B cell (primary cell): Measurements from ENCODE around the gene MAGEA9B. TPM values are rescaled to one million over a fixed set of nuclear protein-coding genes. Genes with fewer than 3 reads are reported as not detected.

Experiments
- ATAC-seq: fragments of 200-7000 bp; cut with Tn5 transposase; one replicate; pipeline ENCODE4 v1.10.0; 2021; ENCODE audit warnings: low read depth, mild to moderate bottlenecking, moderate number of reproducible peaks, moderate library complexity
- CTCF ChIA-PET: fragments of 350-600 bp; sonication (Branson Sonifier 250); formaldehyde crosslinking; loops from one replicate; lab custom pipeline; 2021; ENCODE audit warnings: antibody characterized with exemption, inconsistent platforms; lab: Charles Lee
- POLR2A ChIA-PET: fragments of 350-600 bp; sonication (Branson Sonifier 250); formaldehyde crosslinking; loops from one replicate; lab custom pipeline; 2021; ENCODE audit warnings: antibody characterized with exemption; lab: Charles Lee
- DNase-seq: peaks from one replicate; pipeline ENCODE4 v3.0.0; 2013
- H2AFZ ChIP-seq: 2 replicates; pipeline ENCODE4 v1.6.1; 2012; ENCODE audit warnings: mild to moderate bottlenecking, low read depth, low read length; ENCODE audit not compliant: insufficient read depth, poor library complexity, severe bottlenecking
- H3K27ac ChIP-seq, 2 donors: 1 replicate in 1 of 2; 2 replicates in 1 of 2; pipeline ENCODE4 v1.5.1; 2012 to 2013; ENCODE audit warnings: low read length in 2 of 2, mild to moderate bottlenecking in 2 of 2, moderate library complexity in 1 of 2
- H3K27me3 ChIP-seq, 4 experiments: fragments of 200-600 bp in 1 of 4; sonication (generic) in 1 of 4; replicated peaks in 1 of 4; 1 replicate in 2 of 4; 2 replicates in 2 of 4; pipeline versions ENCODE4 v1.6.1 to v1.7.0; 2013 to 2016; ENCODE audit warnings: low read length in 3 of 4, mild to moderate bottlenecking in 2 of 4, mixed read lengths in 1 of 4, moderate library complexity in 1 of 4; ENCODE audit not compliant: insufficient read depth in 4 of 4, control insufficient read depth in 3 of 4; ENCODE audit errors: control extremely low read depth in 1 of 4
- H3K36me3 ChIP-seq, 2 experiments: replicated peaks in 1 of 2; 1 replicate in 1 of 2; 2 replicates in 1 of 2; pipeline versions ENCODE4 v1.6.1 to v1.7.1; 2013; ENCODE audit warnings: low read length in 1 of 2; ENCODE audit not compliant: insufficient read depth in 2 of 2, control insufficient read depth in 1 of 2; ENCODE audit errors: control extremely low read depth in 1 of 2, extremely low read depth in 1 of 2
- H3K4me1 ChIP-seq, 2 donors: fragments of 200-600 bp in 1 of 2; sonication (generic) in 1 of 2; 1 replicate in 1 of 2; 2 replicates in 1 of 2; pipeline versions ENCODE4 v1.5.1 to v1.6.1; 2013 to 2017; ENCODE audit warnings: low read length in 2 of 2; ENCODE audit not compliant: control insufficient read depth in 2 of 2, insufficient read depth in 2 of 2
- H3K4me2 ChIP-seq: replicated peaks from 2 replicates; pipeline ENCODE3; 2012; ENCODE audit warnings: mild to moderate bottlenecking, low read depth, low read length; ENCODE audit not compliant: poor library complexity, severe bottlenecking
- H3K4me3 ChIP-seq, 5 experiments: fragments of 200-600 bp in 1 of 5; sonication (generic) in 1 of 5; 1 replicate in 3 of 5; 2 replicates in 2 of 5; pipeline versions ENCODE4 v1.5.1 to v1.7.0; 2011 to 2016; ENCODE audit warnings: low read length in 4 of 5, mild to moderate bottlenecking in 4 of 5, low read depth in 2 of 5, control low read depth in 1 of 5, moderate library complexity in 1 of 5; ENCODE audit not compliant: insufficient read depth in 1 of 5; ENCODE audit errors: control extremely low read depth in 1 of 5, extremely low read depth in 1 of 5
- H3K79me2 ChIP-seq: fragments of 200-600 bp; sonication (generic); one replicate; pipeline ENCODE4 v1.6.0; 2016; ENCODE audit warnings: low read length; ENCODE audit not compliant: control insufficient read depth, insufficient read depth
- H3K9ac ChIP-seq: fragments of 200-600 bp; sonication (generic); 2 replicates; pipeline ENCODE4 v1.6.1; 2017; ENCODE audit warnings: mild to moderate bottlenecking, low read length, moderate library complexity
- H3K9me3 ChIP-seq, 3 donors: one replicate each; pipeline versions ENCODE4 v1.6.1 to v1.7.1; 2013; ENCODE audit warnings: low read length in 2 of 3; ENCODE audit not compliant: control insufficient read depth in 2 of 3, insufficient read depth in 1 of 3; ENCODE audit errors: control extremely low read depth in 1 of 3
- H4K20me1 ChIP-seq: 2 replicates; pipeline ENCODE4 v1.6.0; 2012; ENCODE audit warnings: mild to moderate bottlenecking, low read length; ENCODE audit not compliant: insufficient read depth, control insufficient read depth, poor library complexity, severe bottlenecking
- H3K27ac Mint-ChIP-seq: one replicate; pipeline ENCODE4 v1.8.0; 2021; ENCODE audit warnings: mixed read lengths
- H3K27me3 Mint-ChIP-seq: one replicate; pipeline ENCODE4 v1.8.0; 2021; ENCODE audit warnings: mixed read lengths
- H3K4me1 Mint-ChIP-seq: one replicate; pipeline ENCODE4 v1.8.0; 2021; ENCODE audit warnings: mixed read lengths
- H3K4me3 Mint-ChIP-seq: one replicate; pipeline ENCODE4 v1.8.0; 2021; ENCODE audit warnings: mixed read lengths
- H3K9me3 Mint-ChIP-seq: one replicate; pipeline ENCODE4 v1.8.0; 2022; ENCODE audit warnings: mixed read lengths; ENCODE audit not compliant: insufficient read depth
- CTCF ChIP-seq: fragments of 200-600 bp; IDR thresholded peaks from one replicate; pipeline ENCODE4 v1.8.0; 2022; ENCODE audit warnings: antibody characterized with exemption, mild to moderate bottlenecking
- EZH2 ChIP-seq: IDR thresholded peaks from 2 replicates; pipeline ENCODE4 v1.6.1; 2012; ENCODE audit warnings: borderline replicate concordance, low read depth, mild to moderate bottlenecking, moderate library complexity, low read length; ENCODE audit not compliant: insufficient read depth, poor library complexity, severe bottlenecking
- WGBS: methylation state at CpG from one replicate; pipeline ENCODE4 v1.1.5; 2013; ENCODE audit warnings: missing lambda C conversion rate; ENCODE audit not compliant: insufficient coverage; 5-methylcytosine and 5-hydroxymethylcytosine counted together
- intact Hi-C: fragments of 100-400 bp; cut with micrococcal nuclease; formaldehyde crosslinking; loops from one replicate; pipeline ENCODE4 v1.10.0; 2022
- polyA plus RNA-seq: library from polyadenylated mRNA; depleted of rRNA; stranded (reverse); fragments of >200 nt; gene quantifications from 2 replicates; pipeline ENCODE4 v1.2.3, GENCODE V29; 2012
- total RNA-seq, 2 donors: library from RNA; stranded (reverse); fragments of 120-200 nt in 1 of 2; gene quantifications; 1 replicate in 1 of 2; 2 replicates in 1 of 2; pipeline versions ENCODE4 v1.2.3 to v1.2.4, GENCODE V29; 2013 to 2022

The MAGEA9B gene
- total and polyA plus RNA-seq, 2 donors (not counting 1 experiment from before 2014, with no cell fraction given): 0.04 TPM; not detected in 1

GRCh38 chrX:149540621-149541520, 46.4 kb downstream of the MAGEA9B start, which contains the start of gene EOLA1:
EOLA1 (plus strand) TSS chrX:149541012; CDS start chrX:149545631, 4,619 bp downstream.
- peak; percentile 96 for DNase-seq
- Histone ChIP-seq H3K4me1 (peaks cover 6 to 13% of the 10 kb centered on the region in 2 donors), H3K4me3 (peak within 1 kb of the TSS; percentile 4 to 81 (median 70)), H2AFZ (peak within 1 kb of the TSS; percentile 18), H3K27ac (peak within 1 kb of the TSS; percentile 99), H3K9ac (peak within 1 kb of the TSS; percentile 78), H3K27me3 (no peaks in the 10 kb centered on the region), H3K79me2 (peaks cover 7% of the 10 kb centered on the region), H4K20me1 (no peaks in the 10 kb centered on the region), H3K36me3 (no peaks in the 10 kb centered on the region), H3K4me2 (peak within 1 kb of the TSS; percentile 79), H3K9me3 (no peaks in the 10 kb centered on the region)
- H3K4me3 Mint-ChIP-seq: peak within 1 kb of the TSS; percentile 95
- peak within 1 kb of the TSS; percentile 100 for H3K27ac Mint-ChIP-seq
- ChIA-PET CTCF (interaction anchor here (0.7 to 3.5 kb wide), 8 partner anchors 9 to 399 kb away, joined by 3 to 20 read pairs (median 8); partner anchors contain the start of gene IDS), POLR2A (interaction anchor here (0.7 to 2.4 kb wide), 6 partner anchors 10 to 1629 kb away, joined by 3 to 59 read pairs (median 6); partner anchors contain the start of genes EOLA2, FMR1 and IDS)
- peaks cover 12% of the 10 kb centered on the region for H3K4me1 Mint-ChIP-seq
- no peaks in the 10 kb centered on the region for H3K9me3 Mint-ChIP-seq
- whole genome bisulfite sequencing: under 1% methylated on average over 63 of the region's 71 CpGs
- intact Hi-C loops: loop anchor here (1.0 kb wide), 1 partner anchor 36 kb away; the partner anchor contains the start of gene IDS
- ATAC-seq: peak; percentile 62
- TF ChIP-seq CTCF (no peak), EZH2 (no peak)
- no peaks in the 10 kb centered on the region for H3K27me3 Mint-ChIP-seq
